HepG2 (cell line): Measurements from ENCODE around the gene ATE1. TPM values are rescaled to one million over a fixed set of nuclear protein-coding genes. Genes with fewer than 3 reads are reported as not detected.
"Not testable (repeated sequence)": the region's sequence is repeated elsewhere in the genome, so short reads cannot be mapped to it uniquely, and the experiment has no call there.

Experiments
- ATAC-seq: fragments of 200-7000 bp; cut with Tn5 transposase; 3 replicates; pipeline ENCODE4 v1.9.1; 2020; ENCODE audit warnings: mild to moderate bottlenecking, moderate library complexity
- BruUV-seq: library from RNA; stranded (reverse); fragments of 400-500 nt; replicated peaks from 2 replicates; lab custom pipeline; 2021; lab: Mats Ljungman, UMichigan
- CTCF ChIA-PET: fragments of 300-600 bp; formaldehyde crosslinking; extraction: SDS; loops from one replicate; lab custom pipeline; 2021; ENCODE audit warnings: low total read pairs, inconsistent platforms, low intra/inter-chr PET ratio; lab: Yijun Ruan, JAX
- POLR2A ChIA-PET: fragments of 350-600 bp; sonication (Branson Sonifier 250); formaldehyde crosslinking; loops from one replicate; lab custom pipeline; 2020; ENCODE audit warnings: antibody characterized with exemption, inconsistent platforms; lab: Yijun Ruan, JAX
- DNase-seq: peaks from one replicate; pipeline ENCODE4 v3.0.0-alpha.2; 2015; ENCODE audit warnings: low spot score
- FAIRE-seq: peaks from 3 replicates; lab custom pipeline; 2011; peaks lifted over from hg19 to GRCh38; lab: Jason Lieb, UNC
- H2AFZ ChIP-seq: one replicate; pipeline ENCODE4 v1.6.1; 2011; ENCODE audit warnings: low read length, inconsistent platforms
- H3K27ac ChIP-seq: fragments of 300-600 bp; 3 replicates; pipeline ENCODE4 v1.8.0; 2011; ENCODE audit warnings: mixed run types, mild to moderate bottlenecking, mixed read lengths, low read length, inconsistent platforms; ENCODE audit not compliant: insufficient read depth; ENCODE audit errors: extremely low read length
- H3K27me3 ChIP-seq, 2 experiments: fragments of 200-600 bp in 1 of 2; 2 replicates in 1 of 2; 3 replicates in 1 of 2; pipeline versions ENCODE4 v1.6.0 to v1.8.0; 2011; ENCODE audit warnings: low read length in 2 of 2, mild to moderate bottlenecking in 2 of 2, moderate library complexity in 2 of 2, inconsistent platforms in 1 of 2; ENCODE audit not compliant: insufficient read depth in 2 of 2, control insufficient read depth in 1 of 2
- H3K36me3 ChIP-seq, 2 experiments: fragments of 200-600 bp in 1 of 2; replicated peaks in 1 of 2; 2 replicates in 1 of 2; 3 replicates in 1 of 2; pipeline versions ENCODE4 v1.5.1 to v1.8.0; 2011; ENCODE audit warnings: low read length in 2 of 2, inconsistent platforms in 1 of 2; ENCODE audit not compliant: insufficient read depth in 2 of 2, control insufficient read depth in 1 of 2
- H3K4me1 ChIP-seq: 2 replicates; pipeline ENCODE4 v1.5.1; 2012; ENCODE audit warnings: low read length, inconsistent platforms; ENCODE audit not compliant: insufficient read depth
- H3K4me2 ChIP-seq: 2 replicates; pipeline ENCODE4 v1.6.0; 2011; ENCODE audit warnings: low read depth, low read length, inconsistent platforms
- H3K4me3 ChIP-seq, 3 experiments: fragments of 200-600 bp in 1 of 3; sonication (generic), shearing (Covaris generic) in 1 of 3; replicated peaks in 1 of 3; 2 replicates each; pipeline ENCODE4 v1.5.1; 2011 to 2016; ENCODE audit warnings: low read length in 3 of 3, inconsistent platforms in 2 of 3, low read depth in 2 of 3, mild to moderate bottlenecking in 2 of 3, control low read depth in 1 of 3, mixed read lengths in 1 of 3; ENCODE audit not compliant: insufficient read depth in 1 of 3
- H3K79me2 ChIP-seq: one replicate; pipeline ENCODE4 v1.6.1; 2011; ENCODE audit warnings: low read length, inconsistent platforms; ENCODE audit not compliant: insufficient read depth
- H3K9ac ChIP-seq: 2 replicates; pipeline ENCODE4 v1.6.0; 2011; ENCODE audit warnings: mild to moderate bottlenecking, low read depth, low read length, inconsistent platforms; ENCODE audit not compliant: insufficient read depth
- H3K9me3 ChIP-seq: 2 replicates; pipeline ENCODE4 v1.5.1; 2012; ENCODE audit warnings: mild to moderate bottlenecking, low read length
- H4K20me1 ChIP-seq: 2 replicates; pipeline ENCODE4 v1.6.0; 2011; ENCODE audit warnings: inconsistent platforms, mild to moderate bottlenecking, low read length, moderate library complexity; ENCODE audit not compliant: insufficient read depth
- ARID4A ChIP-seq: sonication (generic); formaldehyde crosslinking; IDR thresholded peaks from 2 replicates; pipeline ENCODE4 v1.5.0; 2020; ENCODE audit warnings: mild to moderate bottlenecking, missing genetic modification reagents, borderline replicate concordance
- HNRNPUL1 ChIP-seq: fragments of 200-400 bp; formaldehyde crosslinking; IDR thresholded peaks from 2 replicates; pipeline ENCODE4 v1.6.1; 2017; ENCODE audit warnings: low read depth, mild to moderate bottlenecking, low read length, moderate library complexity
- IKZF5 ChIP-seq: IDR thresholded peaks from 2 replicates; pipeline ENCODE4 v1.6.1; 2018; ENCODE audit warnings: missing genetic modification reagents, mild to moderate bottlenecking, missing compliant biosample characterization
- KLF11 ChIP-seq: IDR thresholded peaks from 2 replicates; pipeline ENCODE4 v1.6.1; 2016; ENCODE audit warnings: missing compliant biosample characterization
- TFDP1 ChIP-seq: IDR thresholded peaks from 2 replicates; pipeline ENCODE4 v1.6.1; 2016; ENCODE audit warnings: missing compliant biosample characterization, missing genetic modification reagents, borderline replicate concordance
- ZNF382 ChIP-seq: sonication (generic); formaldehyde crosslinking; IDR thresholded peaks from 2 replicates; pipeline ENCODE4 v1.5.0; 2020; ENCODE audit warnings: missing genetic modification reagents, mild to moderate bottlenecking, borderline replicate concordance
- ZNF792 ChIP-seq: IDR thresholded peaks from 2 replicates; pipeline ENCODE4 v1.6.1; 2016
- WGBS: methylation state at CpG from one replicate; pipeline ENCODE4 v1.1.6; 2017; ENCODE audit warnings: low lambda C conversion rate; 5-methylcytosine and 5-hydroxymethylcytosine counted together
- in situ Hi-C: cut with HindIII; loops from 2 replicates; pipeline ENCODE4 v1.10.0; 2017; ENCODE audit warnings: low pct_unique_long_range_greater_than_20kb; ENCODE audit not compliant: extremely low pct_ligation_motif_present
- intact Hi-C: fragments of 100-400 bp; cut with micrococcal nuclease; formaldehyde crosslinking; loops from one replicate; pipeline ENCODE4 v1.10.0; 2022; ENCODE audit not compliant: unreplicated experiment
- polyA plus RNA-seq, 8 experiments: library from polyadenylated mRNA; depleted of rRNA in 3 of 8; stranded (reverse) in 7 of 8; unstranded in 1 of 8; fragments of >200 nt; fragmentation: Illumina TruSeq in 4 of 8; extraction: Trizol in 4 of 8; gene quantifications; 2 replicates each; pipeline versions ENCODE4 v1.2.1 to v1.2.3, GENCODE V29; 2011 to 2016; ENCODE audit warnings: low read depth in 4 of 8, missing spikeins in 1 of 8, mixed read lengths in 1 of 8; ENCODE audit not compliant: insufficient read depth in 1 of 8
- total RNA-seq, 5 experiments: library from RNA; depleted of rRNA; stranded (reverse); fragments of >200 nt; fragmentation: Illumina TruSeq; extraction: Trizol; gene quantifications; 2 replicates each; pipeline ENCODE4 v1.2.3, GENCODE V29; 2016; ENCODE audit warnings: low read depth in 1 of 5
- TF ChIP-seq, protein P1 (sequence below): sonication (generic); formaldehyde crosslinking; IDR thresholded peaks from 2 replicates; pipeline ENCODE4 v1.5.0; 2020; ENCODE audit warnings: mild to moderate bottlenecking, missing genetic modification reagents, moderate library complexity

The ATE1 gene
- total and polyA plus RNA-seq, 2 of the 13 experiments (the other 11 are each of a cell fraction or from before 2014, with no cell fraction given): 17.5 to 42.2 TPM

DNA sequence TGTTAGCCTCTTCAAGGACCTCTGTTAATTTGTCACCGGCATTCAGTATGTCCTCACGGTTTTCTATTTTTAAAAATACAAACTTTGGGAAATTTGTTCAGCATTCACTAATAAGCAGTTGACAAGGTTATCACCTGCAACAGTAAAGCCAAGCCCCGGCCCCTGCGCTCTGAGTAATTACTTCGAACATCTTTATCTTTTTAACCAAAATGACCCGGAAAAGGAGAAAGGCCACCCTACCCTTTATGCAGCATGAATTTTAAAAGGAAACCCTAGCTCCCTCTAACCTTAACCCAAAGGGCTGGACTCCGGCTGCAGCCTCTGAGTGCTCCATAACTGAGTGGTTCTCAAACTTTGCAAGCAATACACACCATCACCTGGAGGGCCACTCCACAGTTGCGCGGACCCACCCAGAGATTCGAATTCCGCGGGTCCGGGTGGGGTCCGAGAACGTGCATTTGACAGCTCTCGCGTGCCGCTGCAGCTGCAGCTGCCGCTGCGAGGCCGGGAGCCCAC is 46.2 kb upstream of the ATE1 start (continued):
- no peak; the same call in 1 of the 2 replicates for TF ChIP-seq ARID4A
- no peak for TF ChIP-seq HNRNPUL1
- 0 out of 2 replicates have a peak, but pooled peaks have one; percentile 40 for TF ChIP-seq KLF11
- TF ChIP-seq, protein P1, sequence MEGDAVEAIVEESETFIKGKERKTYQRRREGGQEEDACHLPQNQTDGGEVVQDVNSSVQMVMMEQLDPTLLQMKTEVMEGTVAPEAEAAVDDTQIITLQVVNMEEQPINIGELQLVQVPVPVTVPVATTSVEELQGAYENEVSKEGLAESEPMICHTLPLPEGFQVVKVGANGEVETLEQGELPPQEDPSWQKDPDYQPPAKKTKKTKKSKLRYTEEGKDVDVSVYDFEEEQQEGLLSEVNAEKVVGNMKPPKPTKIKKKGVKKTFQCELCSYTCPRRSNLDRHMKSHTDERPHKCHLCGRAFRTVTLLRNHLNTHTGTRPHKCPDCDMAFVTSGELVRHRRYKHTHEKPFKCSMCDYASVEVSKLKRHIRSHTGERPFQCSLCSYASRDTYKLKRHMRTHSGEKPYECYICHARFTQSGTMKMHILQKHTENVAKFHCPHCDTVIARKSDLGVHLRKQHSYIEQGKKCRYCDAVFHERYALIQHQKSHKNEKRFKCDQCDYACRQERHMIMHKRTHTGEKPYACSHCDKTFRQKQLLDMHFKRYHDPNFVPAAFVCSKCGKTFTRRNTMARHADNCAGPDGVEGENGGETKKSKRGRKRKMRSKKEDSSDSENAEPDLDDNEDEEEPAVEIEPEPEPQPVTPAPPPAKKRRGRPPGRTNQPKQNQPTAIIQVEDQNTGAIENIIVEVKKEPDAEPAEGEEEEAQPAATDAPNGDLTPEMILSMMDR: 0 out of 2 replicates have a peak, but pooled peaks have one; percentile 11
- 0 out of 2 replicates have a peak, but pooled peaks have one; percentile 53 for TF ChIP-seq TFDP1 (CRISPR knock-in tag)
- no peak for TF ChIP-seq ZNF382
- TF ChIP-seq ZNF792 (CRISPR knock-in tag): 0 out of 2 replicates have a peak, but pooled peaks have one; percentile 39
- 0 out of 2 replicates have a peak, but pooled peaks have one; percentile 20 for TF ChIP-seq IKZF5 (CRISPR knock-in tag)

DNA sequence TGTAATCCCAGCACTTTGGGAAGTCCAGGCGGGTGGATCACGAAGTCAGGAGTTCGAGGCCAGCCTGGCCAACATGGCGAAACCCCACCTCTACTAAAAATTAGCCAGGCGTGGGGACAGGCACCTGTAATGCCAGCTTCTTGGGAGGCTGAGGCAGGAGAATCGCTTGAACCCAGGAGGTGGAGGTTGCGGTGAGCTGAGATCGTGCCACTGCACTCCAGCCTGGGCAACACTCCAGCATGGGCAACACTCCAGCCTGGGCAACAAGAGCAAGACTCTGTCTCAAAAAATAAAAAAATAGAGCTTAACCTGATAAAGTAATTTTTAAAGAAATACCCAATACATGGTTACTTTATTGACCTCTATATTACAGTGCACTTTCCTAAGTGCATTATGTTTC is 41.3 kb upstream of the ATE1 start:
- H3K4me3 ChIP-seq, H3K4me2 ChIP-seq, H3K27ac ChIP-seq, intact Hi-C loops, FAIRE-seq, H3K9ac ChIP-seq, H4K20me1 ChIP-seq, ATAC-seq, POLR2A ChIA-PET, H3K9me3 ChIP-seq, BruUV-seq, DNase-seq, CTCF ChIA-PET, H3K27me3 ChIP-seq, in situ Hi-C loops, H2AFZ ChIP-seq: not testable (repeated sequence)
- Histone ChIP-seq H3K36me3 (peaks cover 10 to 46% of the 10 kb centered on the region in 2 experiments), H3K4me1 (peaks cover 17% of the 10 kb centered on the region), H3K79me2 (peaks cover 14% of the 10 kb centered on the region)
- 93% methylated on average over 8 of the region's 8 CpGs for WGBS
